BE2C (cell line): ENCODE data around the gene BIK.
A peak's percentile ranks its signal among the peaks of the same experiment; 100 is the strongest.
"Not testable (repeated sequence)": the region's sequence is repeated elsewhere in the genome, so short reads cannot be mapped to it uniquely, and the experiment has no call there.

ENCODE experiments used
- DNase-seq: peaks from one replicate; pipeline ENCODE4 v3.0.0-alpha.2; 2020
- H3K27me3 ChIP-seq: fragments of 250-450 bp; sonication (Bioruptor Pico); 2 replicates; pipeline ENCODE4 v1.5.1; 2020; ENCODE audit warnings: mild to moderate bottlenecking
- H3K36me3 ChIP-seq: fragments of 250-450 bp; sonication (Bioruptor Pico); 2 replicates; pipeline ENCODE4 v1.5.1; 2020; ENCODE audit warnings: mild to moderate bottlenecking
- H3K4me1 ChIP-seq: fragments of 250-450 bp; sonication (Bioruptor Pico); 2 replicates; pipeline ENCODE4 v1.5.1; 2020
- H3K4me3 ChIP-seq: 2 replicates; pipeline ENCODE4 v1.5.1; 2011; ENCODE audit warnings: low read depth, low read length
- H3K9me3 ChIP-seq: fragments of 250-450 bp; sonication (Bioruptor Pico); 2 replicates; pipeline ENCODE4 v1.5.1; 2020
- CTCF ChIP-seq: IDR thresholded peaks from 2 replicates; pipeline ENCODE4 v1.5.1; 2012; ENCODE audit warnings: mild to moderate bottlenecking, low read depth, low read length

BIK gene

DNA sequence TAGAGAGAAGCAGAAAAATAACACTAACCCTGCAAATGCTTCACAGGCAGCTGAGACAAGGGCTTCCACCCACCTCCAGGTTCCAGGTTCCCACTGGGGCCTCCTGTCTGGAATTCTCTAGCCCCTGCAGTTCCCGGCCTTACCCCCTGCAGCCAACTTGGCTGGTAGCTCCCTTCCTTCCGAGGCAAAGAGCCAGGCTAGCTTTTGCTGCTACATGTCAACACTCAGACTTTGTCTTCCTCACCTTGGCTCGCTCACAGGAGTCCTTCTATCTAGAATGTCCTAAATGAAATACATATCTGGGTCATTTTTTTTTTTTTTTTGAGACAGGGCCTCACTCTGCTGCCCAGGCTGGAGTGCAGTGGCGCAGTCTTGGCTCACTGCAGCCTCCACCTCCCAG, 11.5 kb upstream of the BIK start:
- Histone ChIP-seq H3K4me1 (peaks cover 12% of the 10 kb centered on the region), H3K4me3 (no peak overlapping the region), H3K27me3 (no peaks in the 10 kb centered on the region), H3K36me3 (no peaks in the 10 kb centered on the region), H3K9me3 (no peaks in the 10 kb centered on the region; the same call in 1 of the 2 replicates)
- no peak for DNase-seq
- no peak for TF ChIP-seq CTCF

- Histone ChIP-seq H3K36me3 (no peaks in the 10 kb centered on the region), H3K4me3 (no peak overlapping the region), H3K9me3 (no peaks in the 10 kb centered on the region; the same call in 1 of the 2 replicates), H3K4me1 (peaks cover 10% of the 10 kb centered on the region), H3K27me3 (no peaks in the 10 kb centered on the region)
- TF ChIP-seq CTCF, result no peak
- no peak for DNase-seq
Observed at GRCh38 chr22:43100225-43100624, 10.3 kb upstream of the BIK start.

- Histone ChIP-seq H3K36me3 (no peaks in the 10 kb centered on the region), H3K9me3 (no peaks in the 10 kb centered on the region), H3K4me3 (no peak overlapping the region), H3K4me1 (peaks cover 10% of the 10 kb centered on the region), H3K27me3 (no peaks in the 10 kb centered on the region)
- no peak for TF ChIP-seq CTCF
- no peak for DNase-seq
Observed at GRCh38 chr22:43101306-43101705, 9.2 kb upstream of the BIK start.

- peaks cover 10% of the 10 kb centered on the region for H3K4me1 ChIP-seq
- not testable (repeated sequence) for H3K27me3 ChIP-seq, H3K9me3 ChIP-seq, H3K4me3 ChIP-seq, H3K36me3 ChIP-seq
- peak; percentile 59 for DNase-seq
Observed at GRCh38 chr22:43104056-43104625, 6.4 kb upstream of the BIK start.

DNA sequence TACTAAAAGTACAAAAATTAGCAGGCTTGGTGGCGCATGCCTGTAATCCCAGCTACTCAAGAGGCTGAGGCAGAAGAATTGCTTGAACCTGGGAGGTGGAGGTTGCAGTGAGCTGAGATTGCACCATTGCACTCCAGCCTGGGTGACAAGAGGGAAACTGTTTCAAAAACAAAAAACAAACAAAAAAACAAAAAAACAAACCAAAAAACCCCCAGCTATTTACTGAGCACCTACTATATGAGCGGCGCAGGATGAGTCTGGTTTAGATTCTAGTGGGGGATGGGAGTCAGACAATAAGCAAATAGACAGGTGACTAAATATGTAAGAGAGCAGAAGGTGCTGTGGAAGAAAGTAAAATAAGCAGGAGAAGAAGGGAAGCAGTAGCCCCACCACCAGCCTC, 5.6 kb upstream of the BIK start:
- not testable (repeated sequence) for DNase-seq, H3K36me3 ChIP-seq, H3K9me3 ChIP-seq, H3K4me3 ChIP-seq, H3K27me3 ChIP-seq
- peaks cover 10% of the 10 kb centered on the region for H3K4me1 ChIP-seq

DNA sequence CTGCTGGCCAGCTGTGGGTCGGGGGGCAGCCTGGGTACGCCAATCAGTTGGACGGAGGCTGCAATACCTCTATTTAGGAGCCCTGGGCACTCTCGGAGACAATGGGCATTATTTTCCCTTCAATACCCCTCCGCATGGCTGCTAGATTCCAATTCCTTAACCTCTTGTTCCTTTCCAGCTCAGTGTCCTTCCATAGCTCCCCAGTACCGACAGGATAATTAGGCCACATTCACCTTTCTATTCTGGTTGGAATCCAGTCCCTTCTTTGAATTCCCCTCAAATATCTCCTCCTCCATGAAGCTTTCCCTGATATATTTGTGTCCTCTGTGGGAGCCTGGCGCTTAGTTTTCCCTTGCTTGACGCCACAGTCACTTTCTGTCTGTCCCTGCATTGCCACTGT, 4.2 kb upstream of the BIK start:
- Histone ChIP-seq H3K36me3 (no peaks in the 10 kb centered on the region), H3K9me3 (no peaks in the 10 kb centered on the region), H3K27me3 (peaks cover 20% of the 10 kb centered on the region), H3K4me1 (peaks cover 10% of the 10 kb centered on the region), H3K4me3 (no peak overlapping the region)
- TF ChIP-seq CTCF, result no peak
- no peak for DNase-seq

DNA sequence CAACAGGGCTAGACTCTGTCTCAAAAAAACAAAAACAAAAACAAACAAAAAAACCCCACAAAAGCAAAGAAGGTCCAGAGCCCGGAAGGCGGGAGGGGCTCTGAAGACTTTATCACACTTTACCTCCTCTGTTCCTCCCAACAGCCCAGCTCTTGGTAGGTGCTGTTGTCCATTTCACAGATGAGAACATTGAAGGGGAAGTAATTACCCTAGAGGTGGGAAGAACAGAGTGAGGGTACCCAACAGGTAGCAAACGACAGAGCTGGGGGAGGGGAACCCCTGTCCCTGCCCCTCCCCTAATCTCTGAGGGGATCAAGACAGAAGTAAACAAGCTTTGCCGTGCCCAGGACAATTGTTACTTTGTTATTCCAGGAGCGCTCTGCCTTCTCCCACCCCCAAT, 1.0 kb upstream of the BIK start:
- H3K27me3 ChIP-seq, result peaks cover 27% of the 10 kb centered on the region
- H3K9me3 ChIP-seq, result no peaks in the 10 kb centered on the region
- H3K4me3 ChIP-seq, result no peak overlapping the region
- DNase-seq, result no peak
- no peak for TF ChIP-seq CTCF
- H3K36me3 ChIP-seq, result no peaks in the 10 kb centered on the region
- H3K4me1 ChIP-seq, result no peaks in the 10 kb centered on the region
